WTC11 (cell line): ENCODE measurements around the gene SAMD4A.

ENCODE experiments used
- CTCF ChIP-seq: fragments of 200-600 bp; IDR thresholded peaks from 2 replicates; pipeline ENCODE4 v1.8.0; 2022; ENCODE audit warnings: antibody characterized with exemption
- MAX ChIP-seq: sonication (generic); formaldehyde crosslinking; IDR thresholded peaks from 2 replicates; pipeline ENCODE4 v1.8.0; 2022; ENCODE audit warnings: mild to moderate bottlenecking, missing genetic modification reagents
- NFE2L1 ChIP-seq: sonication (generic); formaldehyde crosslinking; IDR thresholded peaks from 2 replicates; pipeline ENCODE4 v1.8.1; 2023; ENCODE audit warnings: missing genetic modification reagents

GRCh38 chr14:54642121-54642520 lies 75.2 kb downstream of the SAMD4A start:
- TF ChIP-seq CTCF (no peak), NFE2L1 (CRISPR knock-in tag) (no peak), MAX (CRISPR knock-in tag) (no peak)
